Measurements from ENCODE around the gene IL17RA. TPM values are rescaled to one million over a fixed set of nuclear protein-coding genes. Genes with fewer than 3 reads are reported as not detected.
A peak's percentile ranks its signal among the peaks of the same experiment; 100 is the strongest.

IL17RA gene
- total RNA-seq, 6 donors from 2014 or later, result 22.6 to 58.9 (median 35.9) TPM

- ATAC-seq (ENCODE audit: low FRiP score in 2 of 2) (no peak), DNase-seq (no peak)
- Histone ChIP-seq H3K27me3 (no peaks in the 10 kb centered on the region), H3K36me3 (no peaks in the 10 kb centered on the region), H3K27ac (no peak overlapping the region), H3K9me3 (no peaks in the 10 kb centered on the region), H3K4me1 (no peaks in the 10 kb centered on the region), H3K4me3 (no peak overlapping the region)
- no peak for TF ChIP-seq CTCF (IDR thresholded peaks at IDR 0.05)
- TF ChIP-seq EP300 (IDR thresholded peaks at IDR 0.05), result no peak
Observed at GRCh38 chr22:17043521-17043920, 41.3 kb upstream of the IL17RA start.

GRCh38 chr22:17046566-17047348, 38.0 kb upstream of the IL17RA start:
- TF ChIP-seq EP300 (IDR thresholded peaks at IDR 0.05) (no peak), POLR2A (IDR thresholded peaks at IDR 0.05) (no peak), CTCF (IDR thresholded peaks at IDR 0.05) (no peak), POLR2AphosphoS5 (IDR thresholded peaks at IDR 0.05) (no peak)
- ATAC-seq (ENCODE audit: low FRiP score in 2 of 2), result no peak
- Histone ChIP-seq H3K4me3 (no peak overlapping the region), H3K4me1 (no peaks in the 10 kb centered on the region), H3K27me3 (no peaks in the 10 kb centered on the region), H3K36me3 (no peaks in the 10 kb centered on the region), H3K9me3 (no peaks in the 10 kb centered on the region), H3K27ac (no peak overlapping the region)
- DNase-seq, result no peak
- WGBS, 2 donors, result 63 to 67% methylated on average over 5 of the region's 5 CpGs

GRCh38 chr22:17047656-17048055, 37.1 kb upstream of the IL17RA start:
- no peaks in the 10 kb centered on the region for H3K9me3 ChIP-seq
- TF ChIP-seq EP300 (IDR thresholded peaks at IDR 0.05), result no peak
- TF ChIP-seq CTCF (IDR thresholded peaks at IDR 0.05), result no peak
- no peak for TF ChIP-seq POLR2AphosphoS5 (IDR thresholded peaks at IDR 0.05)
- no peak for TF ChIP-seq POLR2A (IDR thresholded peaks at IDR 0.05)
- no peaks in the 10 kb centered on the region for H3K4me1 ChIP-seq
- no peak overlapping the region for H3K4me3 ChIP-seq
- ATAC-seq (ENCODE audit: low FRiP score in 2 of 2), result no peak
- H3K27me3 ChIP-seq, result no peaks in the 10 kb centered on the region
- H3K36me3 ChIP-seq, result no peaks in the 10 kb centered on the region
- 60 to 66% methylated on average over 1 of the region's 1 CpG for WGBS, 2 donors
- no peak for DNase-seq
- H3K27ac ChIP-seq, result no peak overlapping the region

GRCh38 chr22:17056058-17056457, 28.7 kb upstream of the IL17RA start:
- peaks cover 0 to 4% (median 0%) of the 10 kb centered on the region in 4 donors for H3K4me1 ChIP-seq
- no peak overlapping the region for H3K4me3 ChIP-seq
- H3K27ac ChIP-seq, result no peak overlapping the region
- H3K36me3 ChIP-seq, result no peaks in the 10 kb centered on the region
- H3K9me3 ChIP-seq, result no peaks in the 10 kb centered on the region
- ATAC-seq (ENCODE audit: low FRiP score in 2 of 2) (no peak), DNase-seq (no peak)
- TF ChIP-seq CTCF (IDR thresholded peaks at IDR 0.05), result no peak
- no peak for TF ChIP-seq POLR2A (IDR thresholded peaks at IDR 0.05)
- TF ChIP-seq POLR2AphosphoS5 (IDR thresholded peaks at IDR 0.05), result no peak
- no peak for TF ChIP-seq EP300 (IDR thresholded peaks at IDR 0.05)
- WGBS, 2 donors, result 86 to 88% methylated on average over 4 to 5 of the region's 5 CpGs
- no peaks in the 10 kb centered on the region for H3K27me3 ChIP-seq

GRCh38 chr22:17056807-17057206, 28.0 kb upstream of the IL17RA start:
- Histone ChIP-seq H3K27me3 (no peaks in the 10 kb centered on the region), H3K27ac (no peak overlapping the region), H3K4me3 (no peak overlapping the region), H3K9me3 (no peaks in the 10 kb centered on the region), H3K36me3 (no peaks in the 10 kb centered on the region), H3K4me1 (peaks cover 0 to 4% (median 0%) of the 10 kb centered on the region in 4 donors)
- TF ChIP-seq POLR2AphosphoS5 (IDR thresholded peaks at IDR 0.05) (no peak), POLR2A (IDR thresholded peaks at IDR 0.05) (no peak), CTCF (IDR thresholded peaks at IDR 0.05) (no peak), EP300 (IDR thresholded peaks at IDR 0.05) (no peak)
- WGBS, 2 donors, result 80 to 88% methylated on average over 8 of the region's 8 CpGs
- DNase-seq, result peak in 1 of 2 donors; percentile 48
- ATAC-seq (ENCODE audit: low FRiP score in 2 of 2), result no peak

All from upper lobe of left lung (tissue), 6 donors.